Smooth muscle cell (in vitro differentiated cells): ENCODE measurements around the gene PRKAB1. TPM values are rescaled to one million over a fixed set of nuclear protein-coding genes. Genes with fewer than 3 reads are reported as not detected.
"Not testable (repeated sequence)": the region's sequence is repeated elsewhere in the genome, so short reads cannot be mapped to it uniquely, and the experiment has no call there.

Experiments
- DNase-seq: peaks from one replicate; lab custom pipeline; 2025; ENCODE audit not compliant: unreplicated experiment; lab: John Stamatoyannopoulos, UW
- H2AFZ ChIP-seq: fragments of 200-600 bp; sonication (generic); 2 replicates; pipeline ENCODE4 v1.6.0; 2016; ENCODE audit warnings: antibody characterized with exemption, low read depth, mild to moderate bottlenecking
- H3F3A ChIP-seq: fragments of 200-600 bp; sonication (generic); 2 replicates; pipeline ENCODE4 v1.6.0; 2017; ENCODE audit warnings: antibody characterized with exemption, low read depth
- H3K27ac ChIP-seq: fragments of 200-600 bp; sonication (generic); 2 replicates; pipeline ENCODE4 v1.5.1; 2016; ENCODE audit warnings: low read depth, mild to moderate bottlenecking
- H3K27me3 ChIP-seq: fragments of 200-600 bp; sonication (generic); 2 replicates; pipeline ENCODE4 v1.6.1; 2016; ENCODE audit warnings: low read depth, mild to moderate bottlenecking
- H3K36me3 ChIP-seq: fragments of 200-600 bp; sonication (generic); 2 replicates; pipeline ENCODE4 v1.5.1; 2016; ENCODE audit warnings: low read depth
- H3K4me1 ChIP-seq: fragments of 200-600 bp; sonication (generic); 2 replicates; pipeline ENCODE4 v1.5.1; 2016; ENCODE audit warnings: low read depth
- H3K4me2 ChIP-seq: fragments of 200-600 bp; sonication (generic); 2 replicates; pipeline ENCODE4 v1.6.0; 2016; ENCODE audit warnings: mild to moderate bottlenecking
- H3K4me3 ChIP-seq: fragments of 200-600 bp; sonication (generic); 2 replicates; pipeline ENCODE4 v1.5.1; 2016; ENCODE audit warnings: mild to moderate bottlenecking
- H3K79me2 ChIP-seq: fragments of 200-600 bp; sonication (generic); 2 replicates; pipeline ENCODE4 v1.6.0; 2016; ENCODE audit warnings: low read depth, mild to moderate bottlenecking
- H3K9ac ChIP-seq: fragments of 200-600 bp; sonication (generic); 2 replicates; pipeline ENCODE4 v1.6.0; 2016; ENCODE audit warnings: low read depth
- H3K9me3 ChIP-seq: fragments of 200-600 bp; sonication (generic); replicated peaks from 2 replicates; pipeline ENCODE4 v1.5.1; 2016; ENCODE audit warnings: low read depth
- H4K20me1 ChIP-seq: fragments of 200-600 bp; sonication (generic); 2 replicates; pipeline ENCODE4 v1.6.0; 2016; ENCODE audit warnings: low read depth
- WGBS: methylation state at CpG from one replicate; pipeline ENCODE4 v1.1.7; 2016; ENCODE audit warnings: low lambda C conversion rate; 5-methylcytosine and 5-hydroxymethylcytosine counted together
- polyA plus RNA-seq: library from polyadenylated mRNA; unstranded; fragments of >200 nt; fragmentation: Nextera tagmentation; extraction: Ambion mirVana; gene quantifications from 2 replicates; pipeline ENCODE4 v1.2.1, GENCODE V29; 2016
- total RNA-seq: library from RNA; depleted of rRNA; stranded (reverse); fragments of >200 nt; gene quantifications from 2 replicates; pipeline ENCODE4 v1.2.3, GENCODE V29; 2014
- TF ChIP-seq, protein P1 (sequence below): fragments of 200-600 bp; sonication (generic); IDR thresholded peaks from 2 replicates; pipeline ENCODE4 v1.5.1; 2017; ENCODE audit warnings: borderline replicate concordance, mild to moderate bottlenecking, antibody characterized with exemption; ENCODE audit not compliant: insufficient read depth, poor library complexity, severe bottlenecking

The PRKAB1 gene
- 17.3 and 24.7 TPM in 2 replicates for total RNA-seq
- 26.0 and 26.3 TPM in 2 replicates for polyA plus RNA-seq

- no peaks in the 10 kb centered on the region for H3K27me3 ChIP-seq
- H3K4me1 ChIP-seq: peaks cover 11% of the 10 kb centered on the region
- H3F3A ChIP-seq: peaks cover 7% of the 10 kb centered on the region
- DNase-seq: peak; percentile 72
- peak within 1 kb of the TSS; percentile 99 for H2AFZ ChIP-seq
- H3K27ac ChIP-seq: peak within 1 kb of the TSS; percentile 59
- no peaks in the 10 kb centered on the region for H3K9me3 ChIP-seq
- peak within 1 kb of the TSS; percentile 98 for H3K4me2 ChIP-seq
- peaks cover 7% of the 10 kb centered on the region for H3K79me2 ChIP-seq
- H4K20me1 ChIP-seq: peaks cover 27% of the 10 kb centered on the region
- peak within 1 kb of the TSS; percentile 89 for H3K9ac ChIP-seq
- WGBS: under 1% methylated on average over 69 of the region's 69 CpGs
- peak within 1 kb of the TSS; percentile 96 for H3K4me3 ChIP-seq
- TF ChIP-seq, protein P1, sequence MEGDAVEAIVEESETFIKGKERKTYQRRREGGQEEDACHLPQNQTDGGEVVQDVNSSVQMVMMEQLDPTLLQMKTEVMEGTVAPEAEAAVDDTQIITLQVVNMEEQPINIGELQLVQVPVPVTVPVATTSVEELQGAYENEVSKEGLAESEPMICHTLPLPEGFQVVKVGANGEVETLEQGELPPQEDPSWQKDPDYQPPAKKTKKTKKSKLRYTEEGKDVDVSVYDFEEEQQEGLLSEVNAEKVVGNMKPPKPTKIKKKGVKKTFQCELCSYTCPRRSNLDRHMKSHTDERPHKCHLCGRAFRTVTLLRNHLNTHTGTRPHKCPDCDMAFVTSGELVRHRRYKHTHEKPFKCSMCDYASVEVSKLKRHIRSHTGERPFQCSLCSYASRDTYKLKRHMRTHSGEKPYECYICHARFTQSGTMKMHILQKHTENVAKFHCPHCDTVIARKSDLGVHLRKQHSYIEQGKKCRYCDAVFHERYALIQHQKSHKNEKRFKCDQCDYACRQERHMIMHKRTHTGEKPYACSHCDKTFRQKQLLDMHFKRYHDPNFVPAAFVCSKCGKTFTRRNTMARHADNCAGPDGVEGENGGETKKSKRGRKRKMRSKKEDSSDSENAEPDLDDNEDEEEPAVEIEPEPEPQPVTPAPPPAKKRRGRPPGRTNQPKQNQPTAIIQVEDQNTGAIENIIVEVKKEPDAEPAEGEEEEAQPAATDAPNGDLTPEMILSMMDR: peak; percentile 89
- H3K36me3 ChIP-seq: no peaks in the 10 kb centered on the region
Measured at GRCh38 chr12:119667577-119668323, at the start of gene PRKAB1. Gene PRKAB1, plus strand, starts transcription at chr12:119668133. Its CDS starts 112 bp downstream, at chr12:119668245.

GRCh38 chr12:119618328-119618896, 49.5 kb upstream of the PRKAB1 start:
- H2AFZ ChIP-seq, H3K36me3 ChIP-seq, H4K20me1 ChIP-seq, DNase-seq, H3K4me3 ChIP-seq, H3K27me3 ChIP-seq, H3K27ac ChIP-seq, H3K9ac ChIP-seq, H3K79me2 ChIP-seq, H3K9me3 ChIP-seq, H3K4me2 ChIP-seq, H3F3A ChIP-seq, H3K4me1 ChIP-seq: not testable (repeated sequence)
- WGBS: 85% methylated on average over 1 of the region's 1 CpG

DNA sequence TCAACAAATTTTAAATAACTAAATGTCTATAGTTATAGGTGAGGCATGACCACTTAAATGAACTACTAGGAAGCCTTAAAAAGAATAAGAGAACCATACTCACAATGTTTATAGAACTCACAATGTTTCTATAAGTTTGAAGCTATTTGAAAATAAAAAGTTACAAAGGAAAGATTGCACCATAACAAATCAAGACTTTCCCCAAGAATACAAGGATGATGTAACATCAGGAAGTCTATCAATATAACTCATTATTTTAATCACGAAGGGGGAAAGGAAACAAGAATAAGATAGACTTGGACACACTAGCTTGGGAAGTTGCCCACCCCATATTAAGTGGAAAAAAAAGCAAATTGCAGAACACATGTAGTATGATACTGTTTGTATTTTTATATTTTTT, 47.4 kb upstream of the PRKAB1 start:
- Histone ChIP-seq H4K20me1 (no peaks in the 10 kb centered on the region), H3K36me3 (no peaks in the 10 kb centered on the region), H3K4me3 (no peak overlapping the region), H3K27ac (no peak overlapping the region), H3F3A (no peaks in the 10 kb centered on the region), H3K4me2 (no peak overlapping the region), H3K9me3 (no peaks in the 10 kb centered on the region), H3K27me3 (peaks cover 5% of the 10 kb centered on the region), H3K4me1 (no peaks in the 10 kb centered on the region), H3K79me2 (no peaks in the 10 kb centered on the region), H3K9ac (no peak overlapping the region), H2AFZ (no peak overlapping the region)
- DNase-seq: no peak
- TF ChIP-seq, protein P1: no peak
- WGBS: 92% methylated on average over 1 of the region's 1 CpG

DNA sequence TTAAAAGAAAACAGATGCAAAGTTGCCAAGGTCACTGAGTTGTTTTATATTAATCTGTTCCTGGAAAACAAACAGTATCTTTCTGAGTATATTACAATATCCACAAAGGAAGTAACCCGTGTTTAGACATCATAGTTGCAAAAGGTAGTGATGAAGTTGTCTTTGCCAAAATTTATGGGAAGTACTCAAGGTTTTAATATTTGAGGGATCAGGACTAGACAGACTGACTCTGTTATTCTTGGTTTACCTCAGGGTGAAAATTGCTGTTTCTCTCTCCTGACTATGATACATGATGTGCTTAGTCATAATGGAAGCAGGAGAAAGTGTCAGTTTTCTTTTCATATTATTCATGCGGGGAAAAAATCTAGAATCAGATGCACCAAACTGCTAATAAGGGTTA, 46.1 kb upstream of the PRKAB1 start:
- 78% methylated on average over 2 of the region's 2 CpGs for WGBS
- TF ChIP-seq, protein P1: no peak
- Histone ChIP-seq H3K79me2 (no peaks in the 10 kb centered on the region), H3K4me2 (no peak overlapping the region), H4K20me1 (no peaks in the 10 kb centered on the region), H2AFZ (no peak overlapping the region), H3K27ac (no peak overlapping the region), H3K4me3 (no peak overlapping the region), H3K36me3 (no peaks in the 10 kb centered on the region), H3K9me3 (no peaks in the 10 kb centered on the region), H3K9ac (no peak overlapping the region), H3K4me1 (no peaks in the 10 kb centered on the region), H3K27me3 (peaks cover 5% of the 10 kb centered on the region), H3F3A (no peaks in the 10 kb centered on the region)
- no peak for DNase-seq
